H1 (cell line): ENCODE measurements around the gene ZNF576. TPM values are rescaled to one million over a fixed set of nuclear protein-coding genes. Genes with fewer than 3 reads are reported as not detected.

Source experiments
- CTCF ChIA-PET: fragments of 300-600 bp; sonication (Branson Sonifier 250); formaldehyde crosslinking; loops from one replicate; lab custom pipeline; 2021; ENCODE audit not compliant: partially characterized antibody; lab: Charles Lee
- POLR2A ChIA-PET: fragments of 300-600 bp; sonication (Branson Sonifier 250); formaldehyde crosslinking; loops from one replicate; lab custom pipeline; 2021; ENCODE audit warnings: inconsistent platforms; ENCODE audit not compliant: partially characterized antibody; lab: Charles Lee
- DNase-seq, 2 experiments: peaks; one replicate each; pipeline versions ENCODE4 v3.0.0 to v3.0.0-alpha.2; 2010 to 2022; ENCODE audit warnings: low spot score in 2 of 2, low read depth in 1 of 2, mixed read lengths in 1 of 2
- FAIRE-seq: peaks from 2 replicates; lab custom pipeline; 2011; peaks lifted over from hg19 to GRCh38; lab: Jason Lieb, UNC
- H2AFZ ChIP-seq: 2 replicates; pipeline ENCODE4 v1.8.1; 2012; ENCODE audit warnings: low read length, inconsistent platforms
- H2AK5ac ChIP-seq: 2 replicates; pipeline ENCODE4 v1.6.1; 2013; ENCODE audit warnings: low read depth, low read length
- H2BK120ac ChIP-seq: replicated peaks from 2 replicates; pipeline ENCODE3; 2013; ENCODE audit warnings: low read depth, low read length, inconsistent platforms
- H2BK12ac ChIP-seq: 2 replicates; pipeline ENCODE4 v1.6.1; 2013; ENCODE audit warnings: low read depth, low read length
- H2BK15ac ChIP-seq: 2 replicates; pipeline ENCODE4 v1.6.1; 2013; ENCODE audit warnings: low read length
- H2BK20ac ChIP-seq: 2 replicates; pipeline ENCODE4 v1.6.1; 2013; ENCODE audit warnings: low read length
- H2BK5ac ChIP-seq: 2 replicates; pipeline ENCODE4 v1.6.1; 2013; ENCODE audit warnings: low read depth, low read length
- H3K14ac ChIP-seq: 2 replicates; pipeline ENCODE4 v1.6.1; 2013; ENCODE audit warnings: inconsistent platforms; ENCODE audit not compliant: insufficient read length
- H3K18ac ChIP-seq: 2 replicates; pipeline ENCODE4 v1.6.1; 2013; ENCODE audit warnings: low read length; ENCODE audit errors: extremely low read depth
- H3K23ac ChIP-seq: 2 replicates; pipeline ENCODE4 v1.6.1; 2013; ENCODE audit warnings: inconsistent platforms; ENCODE audit not compliant: insufficient read length
- H3K23me2 ChIP-seq: 2 replicates; pipeline ENCODE4 v1.6.1; 2013; ENCODE audit warnings: low read depth, low read length
- H3K27ac ChIP-seq: 2 replicates; pipeline ENCODE4 v1.6.1; 2011; ENCODE audit warnings: low read depth, low read length, inconsistent platforms
- H3K27me3 ChIP-seq, 4 experiments: replicated peaks in 1 of 4; 1 replicate in 1 of 4; 2 replicates in 3 of 4; pipeline versions ENCODE4 v1.6.1 to v1.8.1; 2011 to 2013; ENCODE audit warnings: low read length in 3 of 4, mild to moderate bottlenecking in 3 of 4, inconsistent platforms in 2 of 4, mixed read lengths in 2 of 4, moderate library complexity in 1 of 4; ENCODE audit not compliant: control insufficient read depth in 3 of 4, insufficient read depth in 3 of 4; ENCODE audit errors: extremely low read depth in 1 of 4
- H3K36me3 ChIP-seq, 4 experiments: 2 replicates each; pipeline versions ENCODE4 v1.6.1 to v1.8.1; 2011 to 2013; ENCODE audit warnings: mild to moderate bottlenecking in 4 of 4, low read length in 3 of 4, moderate library complexity in 2 of 4, control low read depth in 1 of 4, inconsistent platforms in 1 of 4; ENCODE audit not compliant: insufficient read depth in 4 of 4, control insufficient read depth in 2 of 4
- H3K4ac ChIP-seq: replicated peaks from 2 replicates; pipeline ENCODE3; 2013; ENCODE audit warnings: low read length, low read depth, mixed read lengths, inconsistent platforms; ENCODE audit not compliant: insufficient read length
- H3K4me1 ChIP-seq, 4 experiments: replicated peaks in 1 of 4; 1 replicate in 1 of 4; 2 replicates in 3 of 4; pipeline versions ENCODE4 v1.6.1 to v1.8.1; 2011 to 2013; ENCODE audit warnings: low read length in 3 of 4, inconsistent platforms in 2 of 4, mixed read lengths in 1 of 4; ENCODE audit not compliant: insufficient read depth in 4 of 4, control insufficient read depth in 3 of 4
- H3K4me2 ChIP-seq, 2 experiments: 2 replicates each; pipeline versions ENCODE4 v1.6.1 to v1.8.1; 2011 to 2013; ENCODE audit warnings: low read depth in 2 of 2, low read length in 2 of 2, control low read depth in 1 of 2, inconsistent platforms in 1 of 2, mild to moderate bottlenecking in 1 of 2; ENCODE audit not compliant: insufficient read depth in 1 of 2
- H3K4me3 ChIP-seq, 4 experiments: fragments of 200-600, 300-600 bp in 1 of 4; sonication (generic), shearing (Covaris generic), sonication (Bioruptor Twin) in 1 of 4; 2 replicates each; pipeline versions ENCODE4 v1.5.1 to v1.8.1; 2011 to 2016; ENCODE audit warnings: low read length in 4 of 4, low read depth in 3 of 4, control low read depth in 2 of 4, inconsistent platforms in 2 of 4, mild to moderate bottlenecking in 2 of 4, mixed read lengths in 1 of 4, moderate library complexity in 1 of 4; ENCODE audit not compliant: insufficient read depth in 2 of 4; ENCODE audit errors: extremely low read depth in 1 of 4
- H3K56ac ChIP-seq: replicated peaks from 2 replicates; pipeline ENCODE3; 2013; ENCODE audit warnings: low read depth, mild to moderate bottlenecking, mixed read lengths, low read length, inconsistent platforms; ENCODE audit not compliant: insufficient read length
- H3K79me1 ChIP-seq: 2 replicates; pipeline ENCODE4 v1.6.1; 2013; ENCODE audit warnings: low read depth, low read length, control low read depth
- H3K79me2 ChIP-seq, 2 experiments: 2 replicates each; pipeline versions ENCODE4 v1.6.1 to v1.8.1; 2012 to 2013; ENCODE audit warnings: low read length in 2 of 2, mild to moderate bottlenecking in 2 of 2, inconsistent platforms in 1 of 2; ENCODE audit not compliant: insufficient read depth in 2 of 2, control insufficient read depth in 1 of 2
- H3K9ac ChIP-seq, 4 experiments: replicated peaks in 1 of 4; 1 replicate in 1 of 4; 2 replicates in 3 of 4; pipeline versions ENCODE4 v1.6.1 to v1.8.1; 2011 to 2013; ENCODE audit warnings: low read depth in 3 of 4, low read length in 3 of 4, control low read depth in 2 of 4, mild to moderate bottlenecking in 2 of 4, moderate library complexity in 2 of 4, inconsistent platforms in 1 of 4; ENCODE audit errors: extremely low read depth in 1 of 4
- H3K9me3 ChIP-seq, 2 experiments: 2 replicates each; pipeline versions ENCODE4 v1.6.1 to v1.8.1; 2012 to 2013; ENCODE audit warnings: mild to moderate bottlenecking in 2 of 2, moderate library complexity in 2 of 2, control low read depth in 1 of 2, inconsistent platforms in 1 of 2, low read depth in 1 of 2, low read length in 1 of 2, mixed read lengths in 1 of 2; ENCODE audit not compliant: insufficient read depth in 2 of 2
- H4K20me1 ChIP-seq, 2 experiments: replicated peaks in 1 of 2; 2 replicates each; pipeline versions ENCODE3 to v1.8.1; 2011 to 2013; ENCODE audit warnings: inconsistent platforms in 2 of 2, low read length in 2 of 2, mild to moderate bottlenecking in 1 of 2; ENCODE audit not compliant: insufficient read depth in 2 of 2, control insufficient read depth in 1 of 2
- H4K5ac ChIP-seq: 2 replicates; pipeline ENCODE4 v1.6.1; 2013; ENCODE audit warnings: low read length, low read depth, mixed read lengths, inconsistent platforms; ENCODE audit not compliant: insufficient read length
- H4K8ac ChIP-seq: 2 replicates; pipeline ENCODE4 v1.8.0; 2013; ENCODE audit warnings: mild to moderate bottlenecking, moderate library complexity, low read length, inconsistent platforms; ENCODE audit not compliant: insufficient read depth; ENCODE audit errors: extremely low read depth
- H4K91ac ChIP-seq: replicated peaks from 2 replicates; pipeline ENCODE3; 2013; ENCODE audit warnings: low read length, mixed read lengths, inconsistent platforms; ENCODE audit not compliant: insufficient read length
- CEBPB ChIP-seq: IDR thresholded peaks from 2 replicates; pipeline ENCODE4 v1.6.1; 2012; ENCODE audit warnings: low read depth, low read length
- CTBP2 ChIP-seq: IDR thresholded peaks from 2 replicates; pipeline ENCODE4 v1.7.0; 2011; ENCODE audit warnings: borderline replicate concordance, mild to moderate bottlenecking, moderate library complexity, mixed read lengths, low read length; ENCODE audit not compliant: insufficient read depth, insufficient read length
- EP300 ChIP-seq, 2 experiments: IDR thresholded peaks; 1 replicate in 1 of 2; 2 replicates in 1 of 2; pipeline ENCODE4 v1.6.1; 2011 to 2012; ENCODE audit warnings: low read depth in 2 of 2, low read length in 2 of 2, mild to moderate bottlenecking in 2 of 2, borderline replicate concordance in 1 of 2, inconsistent platforms in 1 of 2, moderate library complexity in 1 of 2
- GTF2F1 ChIP-seq: IDR thresholded peaks from 2 replicates; pipeline ENCODE4 v1.6.1; 2012; ENCODE audit warnings: low read depth, low read length, improper control_type of control experiment, borderline replicate concordance
- HDAC2 ChIP-seq, 2 experiments: fragments of 300-600 bp in 1 of 2; sonication (generic) in 1 of 2; IDR thresholded peaks; 2 replicates each; pipeline ENCODE4 v1.6.1; 2011 to 2012; ENCODE audit warnings: low read depth in 2 of 2, low read length in 2 of 2, mild to moderate bottlenecking in 2 of 2, moderate library complexity in 2 of 2, borderline replicate concordance in 1 of 2, inconsistent platforms in 1 of 2
- KDM1A ChIP-seq: fragments of 200-600, 300-600 bp; sonication (generic); IDR thresholded peaks from 2 replicates; pipeline ENCODE4 v1.7.1; 2016; ENCODE audit warnings: mild to moderate bottlenecking, low read length, borderline replicate concordance
- KDM4A ChIP-seq: IDR thresholded peaks from one replicate; pipeline ENCODE4 v1.7.1; 2012; ENCODE audit warnings: low read depth, mild to moderate bottlenecking, moderate library complexity, low read length, inconsistent platforms; ENCODE audit not compliant: severe bottlenecking
- MAFK ChIP-seq: IDR thresholded peaks from 2 replicates; pipeline ENCODE4 v1.6.1; 2012; ENCODE audit warnings: low read depth, mild to moderate bottlenecking, improper control_type of control experiment, low read length
- NRF1 ChIP-seq: IDR thresholded peaks from 2 replicates; pipeline ENCODE4 v1.6.1; 2011; ENCODE audit warnings: mild to moderate bottlenecking, low read depth, low read length, improper control_type of control experiment
- SUZ12 ChIP-seq: fragments of 200-600 bp; sonication (generic); IDR thresholded peaks from 2 replicates; pipeline ENCODE4 v1.6.1; 2012; ENCODE audit warnings: mild to moderate bottlenecking, inconsistent platforms, low read length, moderate library complexity, mixed read lengths
- TAF1 ChIP-seq: IDR thresholded peaks from 2 replicates; pipeline ENCODE4 v1.6.1; 2011; ENCODE audit warnings: mild to moderate bottlenecking, low read depth, low read length
- TAF7 ChIP-seq: optimal IDR thresholded peaks from 2 replicates; pipeline ENCODE3; 2011; ENCODE audit warnings: low read depth, mild to moderate bottlenecking, inconsistent platforms, low read length, moderate library complexity, borderline replicate concordance
- TCF12 ChIP-seq: IDR thresholded peaks from 2 replicates; pipeline ENCODE4 v1.6.1; 2011; ENCODE audit warnings: low read depth, mild to moderate bottlenecking, low read length
- WGBS, 2 experiments: shearing (Covaris generic) in 1 of 2; methylation state at CpG; one replicate each; pipeline versions ENCODE4 v1.1.6 to v1.1.7; 2013 to 2015; ENCODE audit warnings: low lambda C conversion rate in 2 of 2, mixed read lengths in 2 of 2, inconsistent platforms in 1 of 2, low coverage in 1 of 2, missing lambda C conversion rate in 1 of 2; ENCODE audit not compliant: insufficient replicate concordance in 2 of 2, insufficient coverage in 1 of 2, insufficient read length in 1 of 2; ENCODE audit errors: extremely low coverage in 1 of 2, missing lambda C conversion rate in 1 of 2; 5-methylcytosine and 5-hydroxymethylcytosine counted together
- polyA plus RNA-seq, 7 experiments: library from polyadenylated mRNA; depleted of rRNA in 3 of 7; stranded (reverse) in 5 of 7; unstranded in 2 of 7; fragments of >200 nt in 5 of 7; fragments of 200-250 nt in 2 of 7; gene quantifications; 1 replicate in 5 of 7; 2 replicates in 1 of 7; 4 replicates in 1 of 7; pipeline versions ENCODE4 v1.2.1 to v1.2.3, GENCODE V29; 2011 to 2013; ENCODE audit warnings: missing spikeins in 2 of 7, mixed read lengths in 2 of 7
- total RNA-seq: library from RNA; stranded (reverse); fragmentation: NEBNext Ultra II Directional; extraction: Animal tissue kit (Norgen Biotek cat#: 25700); gene quantifications from 2 replicates; pipeline ENCODE4 v1.2.1, GENCODE V29; 2021

Gene ZNF576
- total and polyA plus RNA-seq, 2 of the 8 experiments (the other 6 are each of a cell fraction or from before 2014, with no cell fraction given) = 13.6 to 32.4 TPM

GRCh38 chr19:43569657-43570056 lies 26.7 kb upstream of the ZNF576 start:
- ChIA-PET CTCF (interaction anchor here (0.9 to 9.3 kb wide), 10 partner anchors 8 to 89 kb away, joined by 3 to 82 read pairs (median 4); no protein-coding TSS in a partner anchor), POLR2A (interaction anchor here (1.0 to 1.4 kb wide), 5 partner anchors 15 to 89 kb away, joined by 3 to 4 read pairs (median 3); partner anchors contain the start of gene ZNF575)
- Histone ChIP-seq H2BK120ac (no peak overlapping the region), H2AK5ac (no peak overlapping the region), H3K4me1 (peaks cover 0 to 6% (median 3%) of the 10 kb centered on the region in 4 experiments; a peak in 4 of 7 replicates), H3K36me3 (no peaks in the 10 kb centered on the region; a peak in 2 of 8 replicates), H3K23me2 (no peaks in the 10 kb centered on the region), H3K18ac (no peak overlapping the region), H2BK15ac (no peak overlapping the region), H3K27ac (no peak overlapping the region), H2BK12ac (no peak overlapping the region), H2BK5ac (no peak overlapping the region), H2AFZ (no peak overlapping the region), H3K9ac (no peak overlapping the region), H4K8ac (no peak overlapping the region), H3K14ac (no peak overlapping the region), H3K4me2 (0 out of 4 replicates have a peak overlapping the region, but pooled peaks of 1 of the 2 experiments have one; percentile 18), H4K91ac (no peak overlapping the region), H3K79me1 (peaks cover 7% of the 10 kb centered on the region), H4K5ac (no peak overlapping the region), H3K56ac (no peak overlapping the region), H3K9me3 (no peaks in the 10 kb centered on the region), H3K27me3 (no peaks in the 10 kb centered on the region), H3K4me3 (no peak overlapping the region), H2BK20ac (no peak overlapping the region), H3K79me2 (peaks cover 0 to 5% of the 10 kb centered on the region in 2 experiments; a peak in 2 of 4 replicates), H3K4ac (no peak overlapping the region), H4K20me1 (peaks cover 0 to 4% of the 10 kb centered on the region in 2 experiments), H3K23ac (no peak overlapping the region)
- WGBS, 2 experiments = 92% methylated on average over 5 of the region's 5 CpGs; no CpG with 5 or more reads in 1 of the 2 experiments
- FAIRE-seq = no peak
- no peak for DNase-seq
- TF ChIP-seq GTF2F1 = no peak
- no peak for TF ChIP-seq SUZ12
- no peak for TF ChIP-seq KDM1A
- TF ChIP-seq KDM4A = no peak
- no peak for TF ChIP-seq TCF12
- no peak for TF ChIP-seq HDAC2 (IDR thresholded peaks at IDR 0.05; ENCODE audit: borderline replicate concordance in 1 of 2, low read depth in 2 of 2, low read length in 2 of 2)
- TF ChIP-seq MAFK = no peak
- TF ChIP-seq NRF1 = no peak
- no peak for TF ChIP-seq CTBP2
- TF ChIP-seq TAF7 = no peak
- no peak for TF ChIP-seq EP300 (IDR thresholded peaks at IDR 0.05; ENCODE audit: borderline replicate concordance in 1 of 2, low read depth in 2 of 2, low read length in 2 of 2)
- no peak for TF ChIP-seq TAF1
- TF ChIP-seq CEBPB = no peak
